Measurements from ENCODE around the gene CPNE5. TPM values are rescaled to one million over a fixed set of nuclear protein-coding genes. Genes with fewer than 3 reads are reported as not detected.
"Not testable (repeated sequence)": the region's sequence is repeated elsewhere in the genome, so short reads cannot be mapped to it uniquely, and the experiment has no call there.

CPNE5 gene
- total RNA-seq, 3 donors from 2014 or later: 0.26 to 0.52 (median 0.28) TPM

GRCh38 chr6:36821581-36822335 is 17.5 kb downstream of the CPNE5 start:
- H3K9me3 Mint-ChIP-seq: no peaks in the 10 kb centered on the region
- ATAC-seq (no peak), DNase-seq (no peak)
- no peaks in the 10 kb centered on the region for H3K27me3 Mint-ChIP-seq (ENCODE audit: low read depth)
- no peak overlapping the region for H3K4me3 Mint-ChIP-seq
- H3K4me1 Mint-ChIP-seq (ENCODE audit: low read depth): no peaks in the 10 kb centered on the region
- no peaks in the 10 kb centered on the region for H3K36me3 Mint-ChIP-seq (ENCODE audit: insufficient read depth)

- H3K4me3 Mint-ChIP-seq: no peak overlapping the region
- no peak for DNase-seq
- no peaks in the 10 kb centered on the region for H3K9me3 Mint-ChIP-seq
- no peaks in the 10 kb centered on the region for H3K4me1 Mint-ChIP-seq (ENCODE audit: low read depth)
- no peaks in the 10 kb centered on the region for H3K27me3 Mint-ChIP-seq (ENCODE audit: low read depth)
- no peaks in the 10 kb centered on the region for H3K36me3 Mint-ChIP-seq (ENCODE audit: insufficient read depth)
- ATAC-seq: no peak
These were observed 18.3 kb downstream of the CPNE5 start for GRCh38 chr6:36820700-36821580.

- no peaks in the 10 kb centered on the region for H3K27me3 Mint-ChIP-seq (ENCODE audit: low read depth)
- no peak for ATAC-seq
- H3K4me3 Mint-ChIP-seq: no peak overlapping the region
- no peak for DNase-seq
- H3K36me3 Mint-ChIP-seq (ENCODE audit: insufficient read depth): no peaks in the 10 kb centered on the region
- H3K4me1 Mint-ChIP-seq (ENCODE audit: low read depth): no peaks in the 10 kb centered on the region
- H3K9me3 Mint-ChIP-seq: no peaks in the 10 kb centered on the region
These were observed 20.5 kb downstream of the CPNE5 start for GRCh38 chr6:36818756-36819155.

GRCh38 chr6:36817847-36818246 is 21.4 kb downstream of the CPNE5 start:
- H3K36me3 Mint-ChIP-seq (ENCODE audit: insufficient read depth): no peaks in the 10 kb centered on the region
- no peaks in the 10 kb centered on the region for H3K9me3 Mint-ChIP-seq
- DNase-seq: no peak
- no peak overlapping the region for H3K4me3 Mint-ChIP-seq
- no peak for ATAC-seq
- H3K27me3 Mint-ChIP-seq (ENCODE audit: low read depth): no peaks in the 10 kb centered on the region
- no peaks in the 10 kb centered on the region for H3K4me1 Mint-ChIP-seq (ENCODE audit: low read depth)

GRCh38 chr6:36817176-36817817 is 21.9 kb downstream of the CPNE5 start:
- no peaks in the 10 kb centered on the region for H3K4me1 Mint-ChIP-seq (ENCODE audit: low read depth)
- no peaks in the 10 kb centered on the region for H3K27me3 Mint-ChIP-seq (ENCODE audit: low read depth)
- no peaks in the 10 kb centered on the region for H3K36me3 Mint-ChIP-seq (ENCODE audit: insufficient read depth)
- ATAC-seq: no peak
- no peak for DNase-seq
- no peak overlapping the region for H3K4me3 Mint-ChIP-seq
- no peaks in the 10 kb centered on the region for H3K9me3 Mint-ChIP-seq

GRCh38 chr6:36815962-36816735 is 23.1 kb downstream of the CPNE5 start:
- ATAC-seq (no peak), DNase-seq (no peak)
- H3K9me3 Mint-ChIP-seq: no peaks in the 10 kb centered on the region
- H3K27me3 Mint-ChIP-seq (ENCODE audit: low read depth): no peaks in the 10 kb centered on the region
- no peak overlapping the region for H3K4me3 Mint-ChIP-seq
- no peaks in the 10 kb centered on the region for H3K36me3 Mint-ChIP-seq (ENCODE audit: insufficient read depth)
- H3K4me1 Mint-ChIP-seq (ENCODE audit: low read depth): no peaks in the 10 kb centered on the region

GRCh38 chr6:36814249-36814648 is 25.0 kb downstream of the CPNE5 start:
- Mint-ChIP-seq H3K36me3 (ENCODE audit: insufficient read depth) (no peaks in the 10 kb centered on the region), H3K4me3 (no peak overlapping the region), H3K4me1 (ENCODE audit: low read depth) (no peaks in the 10 kb centered on the region), H3K27me3 (ENCODE audit: low read depth) (no peaks in the 10 kb centered on the region), H3K9me3 (no peaks in the 10 kb centered on the region)
- ATAC-seq (no peak), DNase-seq (no peak)

- H3K27me3 Mint-ChIP-seq (ENCODE audit: low read depth): no peaks in the 10 kb centered on the region
- H3K4me1 Mint-ChIP-seq (ENCODE audit: low read depth): no peaks in the 10 kb centered on the region
- H3K9me3 Mint-ChIP-seq: no peaks in the 10 kb centered on the region
- H3K36me3 Mint-ChIP-seq (ENCODE audit: insufficient read depth): no peaks in the 10 kb centered on the region
- ATAC-seq: no peak
- no peak for DNase-seq
- H3K4me3 Mint-ChIP-seq: no peak overlapping the region
These were observed 25.7 kb downstream of the CPNE5 start for GRCh38 chr6:36813526-36813925.

- not testable (repeated sequence) for H3K9me3 Mint-ChIP-seq, ATAC-seq, H3K4me3 Mint-ChIP-seq
These were observed 26.2 kb downstream of the CPNE5 start for GRCh38 chr6:36813047-36813446.

GRCh38 chr6:36809941-36810803 is 29.1 kb downstream of the CPNE5 start:
- no peaks in the 10 kb centered on the region for H3K9me3 Mint-ChIP-seq
- H3K36me3 Mint-ChIP-seq (ENCODE audit: insufficient read depth): no peaks in the 10 kb centered on the region
- H3K27me3 Mint-ChIP-seq (ENCODE audit: low read depth): peaks cover 2% of the 10 kb centered on the region
- ATAC-seq (no peak), DNase-seq (no peak)
- H3K4me3 Mint-ChIP-seq: no peak overlapping the region
- H3K4me1 Mint-ChIP-seq (ENCODE audit: low read depth): no peaks in the 10 kb centered on the region

More at GRCh38 chr6:36813047-36813446, 26.2 kb downstream of the CPNE5 start:
- not testable (repeated sequence) for DNase-seq; H3K36me3 Mint-ChIP-seq (ENCODE audit: insufficient read depth); H3K4me1 Mint-ChIP-seq (ENCODE audit: low read depth); H3K27me3 Mint-ChIP-seq (ENCODE audit: low read depth)

- Mint-ChIP-seq H3K4me3 (no peak overlapping the region), H3K4me1 (ENCODE audit: low read depth) (no peaks in the 10 kb centered on the region), H3K36me3 (ENCODE audit: insufficient read depth) (no peaks in the 10 kb centered on the region), H3K27me3 (ENCODE audit: low read depth) (peaks cover 2% of the 10 kb centered on the region), H3K9me3 (no peaks in the 10 kb centered on the region)
- ATAC-seq (no peak), DNase-seq (no peak)
These were observed 30.1 kb downstream of the CPNE5 start for GRCh38 chr6:36809156-36809555.

GRCh38 chr6:36808634-36809033 is 30.6 kb downstream of the CPNE5 start:
- Mint-ChIP-seq H3K36me3 (ENCODE audit: insufficient read depth) (no peaks in the 10 kb centered on the region), H3K4me1 (ENCODE audit: low read depth) (no peaks in the 10 kb centered on the region), H3K9me3 (no peaks in the 10 kb centered on the region), H3K27me3 (ENCODE audit: low read depth) (peaks cover 2% of the 10 kb centered on the region), H3K4me3 (no peak overlapping the region)
- ATAC-seq (no peak), DNase-seq (no peak)

- H3K4me3 Mint-ChIP-seq: no peak overlapping the region
- H3K27me3 Mint-ChIP-seq (ENCODE audit: low read depth): peaks cover 4% of the 10 kb centered on the region
- ATAC-seq (no peak), DNase-seq (no peak)
- H3K9me3 Mint-ChIP-seq: no peaks in the 10 kb centered on the region
- H3K4me1 Mint-ChIP-seq (ENCODE audit: low read depth): no peaks in the 10 kb centered on the region
- H3K36me3 Mint-ChIP-seq (ENCODE audit: insufficient read depth): no peaks in the 10 kb centered on the region
These were observed 31.5 kb downstream of the CPNE5 start for GRCh38 chr6:36807750-36808149.

All from activated T-cell treated with anti-CD3 and anti-CD28 coated beads, Interleukin-2, amount 50 U/mL, for 4 hours (primary cell).